SK-N-SH treated with all-trans-retinoic acid at 6 μM for 48 hours (cell line): ENCODE measurements around the gene OR10A4.

Experiments
- ATAC-seq: fragments of 200-7000 bp; cut with Tn5 transposase; 3 replicates; pipeline ENCODE4 v1.9.1; 2020; ENCODE audit warnings: mild to moderate bottlenecking, moderate library complexity
- ARNTL ChIP-seq: fragments of 450-650 bp; formaldehyde crosslinking; IDR thresholded peaks from 2 replicates; pipeline ENCODE4 v1.5.0; 2020; ENCODE audit warnings: low read depth, mild to moderate bottlenecking, moderate library complexity, borderline replicate concordance
- BACH2 ChIP-seq: fragments of 250-450 bp; sonication (Bioruptor Pico); IDR thresholded peaks from 2 replicates; pipeline ENCODE4 v1.9.0; 2021; ENCODE audit warnings: mild to moderate bottlenecking, borderline replicate concordance
- CSDC2 ChIP-seq: fragments of 250-450 bp; sonication (Bioruptor Pico); IDR thresholded peaks from 2 replicates; pipeline ENCODE4 v1.5.0; 2020; ENCODE audit warnings: mild to moderate bottlenecking, moderate library complexity
- ESRRG ChIP-seq: fragments of 250-450 bp; sonication (Bioruptor Pico); IDR thresholded peaks from 2 replicates; pipeline ENCODE4 v1.6.1; 2021; ENCODE audit warnings: mild to moderate bottlenecking
- GLIS3 ChIP-seq: fragments of 250-450 bp; sonication (Bioruptor Pico); IDR thresholded peaks from 2 replicates; pipeline ENCODE4 v1.5.0; 2020; ENCODE audit warnings: mild to moderate bottlenecking, moderate library complexity
- ISL1 ChIP-seq: fragments of 250-450 bp; sonication (Bioruptor Pico); IDR thresholded peaks from 2 replicates; pipeline ENCODE4 v2.1.2; 2022; ENCODE audit warnings: mild to moderate bottlenecking, moderate library complexity
- OSR1 ChIP-seq: fragments of 250-450 bp; sonication (Bioruptor Pico); IDR thresholded peaks from 2 replicates; pipeline ENCODE4 v1.8.0; 2022; ENCODE audit warnings: moderate library complexity, mild to moderate bottlenecking, inconsistent platforms
- PATZ1 ChIP-seq: fragments of 250-450 bp; sonication (Bioruptor Pico); IDR thresholded peaks from 2 replicates; pipeline ENCODE4 v1.8.0; 2020; ENCODE audit warnings: mild to moderate bottlenecking, moderate library complexity, borderline replicate concordance
- POU6F1 ChIP-seq: fragments of 250-450 bp; sonication (Bioruptor Pico); IDR thresholded peaks from 2 replicates; pipeline ENCODE4 v1.8.0; 2021; ENCODE audit warnings: low read depth, mild to moderate bottlenecking, moderate library complexity, borderline replicate concordance
- PPARA ChIP-seq: fragments of 250-450 bp; sonication (Bioruptor Pico); IDR thresholded peaks from 2 replicates; pipeline ENCODE4 v1.5.0; 2020; ENCODE audit warnings: mild to moderate bottlenecking, borderline replicate concordance
- RARB ChIP-seq: fragments of 250-450 bp; sonication (Bioruptor Pico); IDR thresholded peaks from 2 replicates; pipeline ENCODE4 v1.8.0; 2021; ENCODE audit warnings: mild to moderate bottlenecking, moderate library complexity
- SNAI2 ChIP-seq: fragments of 250-450 bp; sonication (Bioruptor Pico); IDR thresholded peaks from 2 replicates; pipeline ENCODE4 v1.5.0; 2020; ENCODE audit warnings: mild to moderate bottlenecking, moderate library complexity
- TCF4 ChIP-seq: fragments of 250-450 bp; sonication (Bioruptor Pico); IDR thresholded peaks from 2 replicates; pipeline ENCODE4 v1.8.0; 2021; ENCODE audit warnings: mild to moderate bottlenecking, moderate library complexity, borderline replicate concordance
- TOX ChIP-seq: fragments of 250-450 bp; sonication (Bioruptor Pico); IDR thresholded peaks from 2 replicates; pipeline ENCODE4 v1.8.0; 2021; ENCODE audit warnings: mild to moderate bottlenecking, moderate library complexity, borderline replicate concordance
- ZFP3 ChIP-seq: fragments of 250-450 bp; sonication (Bioruptor Pico); IDR thresholded peaks from 2 replicates; pipeline ENCODE4 v1.5.0; 2020; ENCODE audit warnings: mild to moderate bottlenecking, moderate library complexity
- ZFP30 ChIP-seq: fragments of 450-650 bp; formaldehyde crosslinking; IDR thresholded peaks from 2 replicates; pipeline ENCODE4 v1.5.0; 2022; ENCODE audit warnings: mild to moderate bottlenecking, moderate library complexity
- ZNF70 ChIP-seq: fragments of 450-650 bp; formaldehyde crosslinking; IDR thresholded peaks from 2 replicates; pipeline ENCODE4 v1.5.0; 2020; ENCODE audit warnings: mild to moderate bottlenecking, moderate library complexity
- ZNF8 ChIP-seq: fragments of 450-650 bp; formaldehyde crosslinking; IDR thresholded peaks from 2 replicates; pipeline ENCODE4 v1.5.0; 2020; ENCODE audit warnings: mild to moderate bottlenecking, moderate library complexity
- TF ChIP-seq, protein P1 (sequence below): fragments of 250-450 bp; sonication (Bioruptor Pico); IDR thresholded peaks from 2 replicates; pipeline ENCODE4 v1.5.1; 2020; ENCODE audit warnings: low read depth, mild to moderate bottlenecking, moderate library complexity
- TF ChIP-seq, protein P2 (sequence below): fragments of 250-450 bp; sonication (Bioruptor Pico); IDR thresholded peaks from 2 replicates; pipeline ENCODE4 v1.5.0; 2020; ENCODE audit warnings: mild to moderate bottlenecking, moderate library complexity

OR10A4 gene

DNA sequence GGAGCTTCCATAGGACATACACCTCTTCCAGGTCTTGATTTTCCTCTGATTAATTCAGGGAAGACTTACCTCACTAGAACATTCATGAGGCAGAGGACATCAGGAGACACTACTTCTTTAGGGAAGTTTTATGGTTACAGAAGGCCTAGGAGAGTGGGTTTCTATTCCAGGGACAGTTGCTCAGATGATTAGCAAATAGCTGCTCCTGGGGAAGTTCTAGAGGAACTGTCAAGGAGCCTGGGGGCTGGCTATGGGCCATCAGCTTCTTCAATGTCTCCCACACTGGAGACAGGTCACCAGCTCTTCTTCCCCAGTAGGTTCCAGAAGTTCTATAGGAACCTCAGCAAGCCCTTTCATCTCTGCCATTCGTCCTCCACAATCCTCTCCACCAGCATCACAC is 42.4 kb upstream of the OR10A4 start:
- no peak for ATAC-seq
- TF ChIP-seq SNAI2 (CRISPR knock-in tag) (no peak), GLIS3 (CRISPR knock-in tag) (no peak), ZNF8 (CRISPR knock-in tag) (no peak), ARNTL (CRISPR knock-in tag) (no peak)

DNA sequence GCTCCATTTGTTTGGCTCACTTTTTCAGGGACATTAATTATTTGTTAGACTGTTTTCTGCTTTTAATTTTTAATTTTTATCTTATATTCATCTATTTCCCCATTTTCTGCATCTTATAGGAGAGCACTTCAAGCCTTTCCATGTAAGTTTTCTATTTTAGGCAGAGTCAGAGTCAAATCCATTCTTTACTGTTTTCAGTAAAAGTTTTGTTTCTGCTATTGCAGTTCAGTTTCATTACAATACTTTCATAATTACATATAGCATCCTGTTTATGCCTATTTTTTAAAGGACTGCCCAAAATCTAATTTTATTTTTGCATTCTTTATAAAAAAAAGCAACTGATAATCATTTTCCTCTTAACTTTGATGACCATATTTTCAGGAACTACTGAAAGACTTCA is 34.7 kb upstream of the OR10A4 start:
- ATAC-seq = no peak
- no peak for TF ChIP-seq GLIS3 (CRISPR knock-in tag)
- TF ChIP-seq, protein P1, sequence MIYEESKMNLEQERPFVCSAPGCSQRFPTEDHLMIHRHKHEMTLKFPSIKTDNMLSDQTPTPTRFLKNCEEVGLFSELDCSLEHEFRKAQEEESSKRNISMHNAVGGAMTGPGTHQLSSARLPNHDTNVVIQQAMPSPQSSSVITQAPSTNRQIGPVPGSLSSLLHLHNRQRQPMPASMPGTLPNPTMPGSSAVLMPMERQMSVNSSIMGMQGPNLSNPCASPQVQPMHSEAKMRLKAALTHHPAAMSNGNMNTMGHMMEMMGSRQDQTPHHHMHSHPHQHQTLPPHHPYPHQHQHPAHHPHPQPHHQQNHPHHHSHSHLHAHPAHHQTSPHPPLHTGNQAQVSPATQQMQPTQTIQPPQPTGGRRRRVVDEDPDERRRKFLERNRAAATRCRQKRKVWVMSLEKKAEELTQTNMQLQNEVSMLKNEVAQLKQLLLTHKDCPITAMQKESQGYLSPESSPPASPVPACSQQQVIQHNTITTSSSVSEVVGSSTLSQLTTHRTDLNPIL (CRISPR knock-in tag) = no peak
- no peak for TF ChIP-seq ZFP30 (CRISPR knock-in tag)
- no peak for TF ChIP-seq TCF4 (CRISPR knock-in tag)
- no peak for TF ChIP-seq ESRRG (CRISPR knock-in tag)
- no peak for TF ChIP-seq ZFP3
- TF ChIP-seq POU6F1 (CRISPR knock-in tag) = no peak
- TF ChIP-seq, protein P2, sequence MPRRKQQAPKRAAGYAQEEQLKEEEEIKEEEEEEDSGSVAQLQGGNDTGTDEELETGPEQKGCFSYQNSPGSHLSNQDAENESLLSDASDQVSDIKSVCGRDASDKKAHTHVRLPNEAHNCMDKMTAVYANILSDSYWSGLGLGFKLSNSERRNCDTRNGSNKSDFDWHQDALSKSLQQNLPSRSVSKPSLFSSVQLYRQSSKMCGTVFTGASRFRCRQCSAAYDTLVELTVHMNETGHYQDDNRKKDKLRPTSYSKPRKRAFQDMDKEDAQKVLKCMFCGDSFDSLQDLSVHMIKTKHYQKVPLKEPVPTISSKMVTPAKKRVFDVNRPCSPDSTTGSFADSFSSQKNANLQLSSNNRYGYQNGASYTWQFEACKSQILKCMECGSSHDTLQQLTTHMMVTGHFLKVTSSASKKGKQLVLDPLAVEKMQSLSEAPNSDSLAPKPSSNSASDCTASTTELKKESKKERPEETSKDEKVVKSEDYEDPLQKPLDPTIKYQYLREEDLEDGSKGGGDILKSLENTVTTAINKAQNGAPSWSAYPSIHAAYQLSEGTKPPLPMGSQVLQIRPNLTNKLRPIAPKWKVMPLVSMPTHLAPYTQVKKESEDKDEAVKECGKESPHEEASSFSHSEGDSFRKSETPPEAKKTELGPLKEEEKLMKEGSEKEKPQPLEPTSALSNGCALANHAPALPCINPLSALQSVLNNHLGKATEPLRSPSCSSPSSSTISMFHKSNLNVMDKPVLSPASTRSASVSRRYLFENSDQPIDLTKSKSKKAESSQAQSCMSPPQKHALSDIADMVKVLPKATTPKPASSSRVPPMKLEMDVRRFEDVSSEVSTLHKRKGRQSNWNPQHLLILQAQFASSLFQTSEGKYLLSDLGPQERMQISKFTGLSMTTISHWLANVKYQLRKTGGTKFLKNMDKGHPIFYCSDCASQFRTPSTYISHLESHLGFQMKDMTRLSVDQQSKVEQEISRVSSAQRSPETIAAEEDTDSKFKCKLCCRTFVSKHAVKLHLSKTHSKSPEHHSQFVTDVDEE (CRISPR knock-in tag) = no peak
- no peak for TF ChIP-seq ISL1
- no peak for TF ChIP-seq PATZ1 (CRISPR knock-in tag)
- TF ChIP-seq PPARA (CRISPR knock-in tag) = no peak
- TF ChIP-seq BACH2 (CRISPR knock-in tag) = no peak
- TF ChIP-seq ZNF8 (CRISPR knock-in tag) = no peak
- no peak for TF ChIP-seq ARNTL (CRISPR knock-in tag)
- no peak for TF ChIP-seq TOX (CRISPR knock-in tag)
- no peak for TF ChIP-seq OSR1
- no peak for TF ChIP-seq RARB (CRISPR knock-in tag)

GRCh38 chr11:6843670-6844069 is 32.8 kb upstream of the OR10A4 start:
- ATAC-seq = no peak
- TF ChIP-seq ZNF8 (CRISPR knock-in tag) = no peak

DNA sequence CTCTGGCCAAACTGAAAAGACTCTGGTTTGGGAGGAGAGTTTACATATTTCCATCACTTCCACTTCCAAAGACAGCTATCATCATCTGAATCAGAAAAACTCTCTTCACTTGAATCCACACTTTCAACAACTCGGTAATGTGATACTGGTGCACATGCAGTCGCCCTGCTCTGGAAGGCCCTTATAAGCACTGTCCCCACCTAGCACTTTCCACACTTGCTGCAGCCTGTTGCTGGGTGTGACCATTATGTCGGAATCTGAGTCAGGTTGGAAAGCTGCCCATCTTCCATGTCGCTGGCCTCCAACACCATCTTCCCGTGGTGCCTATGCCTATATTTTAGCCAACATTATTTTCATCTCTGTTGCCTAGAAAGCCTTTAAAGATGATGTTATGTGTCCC is 32.1 kb upstream of the OR10A4 start:
- ATAC-seq = no peak
- TF ChIP-seq PATZ1 (CRISPR knock-in tag) (no peak), ZNF70 (CRISPR knock-in tag) (no peak), ISL1 (no peak), POU6F1 (CRISPR knock-in tag) (no peak), PPARA (CRISPR knock-in tag) (no peak), CSDC2 (CRISPR knock-in tag) (no peak), TOX (CRISPR knock-in tag) (no peak), ZFP30 (CRISPR knock-in tag) (no peak), ESRRG (CRISPR knock-in tag) (no peak), ZNF8 (CRISPR knock-in tag) (no peak)
- TF ChIP-seq, protein P1 (CRISPR knock-in tag) = no peak
- TF ChIP-seq, protein P2 (CRISPR knock-in tag) = no peak
